ENCODE results near the gene KMT5B. TPM values are rescaled to one million over a fixed set of nuclear protein-coding genes. Genes with fewer than 3 reads are reported as not detected.

Gene KMT5B
- total and polyA plus RNA-seq, 10 of the 15 experiments (the other 5 are each of a cell fraction or from before 2014, with no cell fraction given), result 4.7 to 21.8 (median 18.0) TPM

- ChIA-PET POLR2A (no interaction called here), SMC1A (ENCODE audit: uncharacterized antibody, unreplicated experiment) (interaction anchor here (0.6 to 2.1 kb wide), 2 partner anchors 9 to 80 kb away, joined by 3 to 4 read pairs; no protein-coding TSS in a partner anchor), RAD21 (ENCODE audit: unreplicated experiment) (no interaction called here), CTCF (interaction anchor here (3.4 kb wide), 1 partner anchor 10 kb away, joined by 18 read pairs; no protein-coding TSS in a partner anchor)
- H3K9me3 ChIP-seq (replicated peaks; ENCODE audit: control insufficient read depth, insufficient read depth, low read length), result no peaks in the 10 kb centered on the region
- peaks cover 41% of the 10 kb centered on the region for H3K79me2 ChIP-seq (ENCODE audit: control insufficient read depth, insufficient read depth, low read length)
- WGBS (ENCODE audit: insufficient coverage, insufficient replicate concordance, low lambda C conversion rate, missing lambda C conversion rate), result 90% methylated on average over 8 of the region's 8 CpGs
- ATAC-seq, result no peak
- H3K4me2 ChIP-seq (ENCODE audit: control insufficient read depth, insufficient read depth), result no peak overlapping the region
- no TSS peak for BruUV-seq (replicated peaks)
- no peaks in the 10 kb centered on the region for H3K36me3 ChIP-seq (ENCODE audit: control insufficient read depth in 2 of 2, insufficient read depth in 2 of 2, low read length in 1 of 2)
- in situ Hi-C loops (cut with MboI), result no loop called here
- DNase-seq (ENCODE audit: low read depth, low spot score), result no peak
- H3K4me3 ChIP-seq, result no peak overlapping the region
- peaks cover 11% of the 10 kb centered on the region for H3K4me1 ChIP-seq (ENCODE audit: control insufficient read depth, insufficient read depth, low read length)
- H4K20me1 ChIP-seq (ENCODE audit: control insufficient read depth, insufficient read depth), result no peaks in the 10 kb centered on the region
- no peak overlapping the region for H3K9ac ChIP-seq (ENCODE audit: control insufficient read depth, insufficient read depth, low read length)
- TF ChIP-seq GABPA (IDR thresholded peaks at IDR 0.05; ENCODE audit: low read depth) (no peak), RAD51 (IDR thresholded peaks at IDR 0.05) (no peak), NR2F1 (conservative IDR thresholded peaks at IDR 0.05) (no peak), SMC3 (IDR thresholded peaks at IDR 0.05; ENCODE audit: borderline replicate concordance, low read length) (no peak), ZNF384 (IDR thresholded peaks at IDR 0.05; ENCODE audit: borderline replicate concordance, low read depth, low read length) (no peak), BHLHE40 (IDR thresholded peaks at IDR 0.05; ENCODE audit: borderline replicate concordance in 1 of 2, low read depth in 2 of 2, low read length in 1 of 2) (no peak), MTA3 (IDR thresholded peaks at IDR 0.05; ENCODE audit: borderline replicate concordance, low read length) (no peak), RBBP5 (conservative IDR thresholded peaks at IDR 0.05) (no peak), MEF2A (IDR thresholded peaks at IDR 0.05; ENCODE audit: insufficient read depth, low read depth, low read length) (no peak)
- TF ChIP-seq, protein P1, sequence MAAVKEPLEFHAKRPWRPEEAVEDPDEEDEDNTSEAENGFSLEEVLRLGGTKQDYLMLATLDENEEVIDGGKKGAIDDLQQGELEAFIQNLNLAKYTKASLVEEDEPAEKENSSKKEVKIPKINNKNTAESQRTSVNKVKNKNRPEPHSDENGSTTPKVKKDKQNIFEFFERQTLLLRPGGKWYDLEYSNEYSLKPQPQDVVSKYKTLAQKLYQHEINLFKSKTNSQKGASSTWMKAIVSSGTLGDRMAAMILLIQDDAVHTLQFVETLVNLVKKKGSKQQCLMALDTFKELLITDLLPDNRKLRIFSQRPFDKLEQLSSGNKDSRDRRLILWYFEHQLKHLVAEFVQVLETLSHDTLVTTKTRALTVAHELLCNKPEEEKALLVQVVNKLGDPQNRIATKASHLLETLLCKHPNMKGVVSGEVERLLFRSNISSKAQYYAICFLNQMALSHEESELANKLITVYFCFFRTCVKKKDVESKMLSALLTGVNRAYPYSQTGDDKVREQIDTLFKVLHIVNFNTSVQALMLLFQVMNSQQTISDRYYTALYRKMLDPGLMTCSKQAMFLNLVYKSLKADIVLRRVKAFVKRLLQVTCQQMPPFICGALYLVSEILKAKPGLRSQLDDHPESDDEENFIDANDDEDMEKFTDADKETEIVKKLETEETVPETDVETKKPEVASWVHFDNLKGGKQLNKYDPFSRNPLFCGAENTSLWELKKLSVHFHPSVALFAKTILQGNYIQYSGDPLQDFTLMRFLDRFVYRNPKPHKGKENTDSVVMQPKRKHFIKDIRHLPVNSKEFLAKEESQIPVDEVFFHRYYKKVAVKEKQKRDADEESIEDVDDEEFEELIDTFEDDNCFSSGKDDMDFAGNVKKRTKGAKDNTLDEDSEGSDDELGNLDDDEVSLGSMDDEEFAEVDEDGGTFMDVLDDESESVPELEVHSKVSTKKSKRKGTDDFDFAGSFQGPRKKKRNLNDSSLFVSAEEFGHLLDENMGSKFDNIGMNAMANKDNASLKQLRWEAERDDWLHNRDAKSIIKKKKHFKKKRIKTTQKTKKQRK (IDR thresholded peaks at IDR 0.05; ENCODE audit: low read depth, low read length), result no peak
- TF ChIP-seq, protein P2, sequence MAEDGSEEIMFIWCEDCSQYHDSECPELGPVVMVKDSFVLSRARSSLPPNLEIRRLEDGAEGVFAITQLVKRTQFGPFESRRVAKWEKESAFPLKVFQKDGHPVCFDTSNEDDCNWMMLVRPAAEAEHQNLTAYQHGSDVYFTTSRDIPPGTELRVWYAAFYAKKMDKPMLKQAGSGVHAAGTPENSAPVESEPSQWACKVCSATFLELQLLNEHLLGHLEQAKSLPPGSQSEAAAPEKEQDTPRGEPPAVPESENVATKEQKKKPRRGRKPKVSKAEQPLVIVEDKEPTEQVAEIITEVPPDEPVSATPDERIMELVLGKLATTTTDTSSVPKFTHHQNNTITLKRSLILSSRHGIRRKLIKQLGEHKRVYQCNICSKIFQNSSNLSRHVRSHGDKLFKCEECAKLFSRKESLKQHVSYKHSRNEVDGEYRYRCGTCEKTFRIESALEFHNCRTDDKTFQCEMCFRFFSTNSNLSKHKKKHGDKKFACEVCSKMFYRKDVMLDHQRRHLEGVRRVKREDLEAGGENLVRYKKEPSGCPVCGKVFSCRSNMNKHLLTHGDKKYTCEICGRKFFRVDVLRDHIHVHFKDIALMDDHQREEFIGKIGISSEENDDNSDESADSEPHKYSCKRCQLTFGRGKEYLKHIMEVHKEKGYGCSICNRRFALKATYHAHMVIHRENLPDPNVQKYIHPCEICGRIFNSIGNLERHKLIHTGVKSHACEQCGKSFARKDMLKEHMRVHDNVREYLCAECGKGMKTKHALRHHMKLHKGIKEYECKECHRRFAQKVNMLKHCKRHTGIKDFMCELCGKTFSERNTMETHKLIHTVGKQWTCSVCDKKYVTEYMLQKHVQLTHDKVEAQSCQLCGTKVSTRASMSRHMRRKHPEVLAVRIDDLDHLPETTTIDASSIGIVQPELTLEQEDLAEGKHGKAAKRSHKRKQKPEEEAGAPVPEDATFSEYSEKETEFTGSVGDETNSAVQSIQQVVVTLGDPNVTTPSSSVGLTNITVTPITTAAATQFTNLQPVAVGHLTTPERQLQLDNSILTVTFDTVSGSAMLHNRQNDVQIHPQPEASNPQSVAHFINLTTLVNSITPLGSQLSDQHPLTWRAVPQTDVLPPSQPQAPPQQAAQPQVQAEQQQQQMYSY (CRISPR knock-in tag; IDR thresholded peaks at IDR 0.05), result no peak
- TF ChIP-seq, protein P3, sequence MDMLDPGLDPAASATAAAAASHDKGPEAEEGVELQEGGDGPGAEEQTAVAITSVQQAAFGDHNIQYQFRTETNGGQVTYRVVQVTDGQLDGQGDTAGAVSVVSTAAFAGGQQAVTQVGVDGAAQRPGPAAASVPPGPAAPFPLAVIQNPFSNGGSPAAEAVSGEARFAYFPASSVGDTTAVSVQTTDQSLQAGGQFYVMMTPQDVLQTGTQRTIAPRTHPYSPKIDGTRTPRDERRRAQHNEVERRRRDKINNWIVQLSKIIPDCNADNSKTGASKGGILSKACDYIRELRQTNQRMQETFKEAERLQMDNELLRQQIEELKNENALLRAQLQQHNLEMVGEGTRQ (IDR thresholded peaks at IDR 0.05; ENCODE audit: borderline replicate concordance, low read depth, low read length), result no peak
- FAIRE-seq, result no peak
- H3K27me3 ChIP-seq (replicated peaks in 1 of 2; ENCODE audit: control insufficient read depth in 2 of 2, insufficient read depth in 2 of 2, low read length in 1 of 2), result no peaks in the 10 kb centered on the region
- H2AFZ ChIP-seq (ENCODE audit: control insufficient read depth, low read depth, low read length), result no peak overlapping the region
- H3K27ac ChIP-seq (ENCODE audit: control insufficient read depth, insufficient read depth), result no peak overlapping the region
- intact Hi-C loops (cut with micrococcal nuclease; ENCODE audit: unreplicated experiment), result no loop called here
Measured at GRCh38 chr11:68199295-68199987, 13.7 kb downstream of the KMT5B start.
